ENCODE data around the gene WDR74. TPM values are rescaled to one million over a fixed set of nuclear protein-coding genes. Genes with fewer than 3 reads are reported as not detected.
"Not testable (repeated sequence)": the region's sequence is repeated elsewhere in the genome, so short reads cannot be mapped to it uniquely, and the experiment has no call there.

Gene WDR74
- total RNA-seq, 2 donors from 2014 or later: 19.8 to 55.2 TPM

- Histone ChIP-seq H3K27me3 (replicated peaks; ENCODE audit: insufficient read depth) (no peaks in the 10 kb centered on the region), H3K4me1 (ENCODE audit: control insufficient read depth in 1 of 2, low read depth in 2 of 2) (no peaks in the 10 kb centered on the region), H3K27ac (no peak overlapping the region), H3K4me3 (no peak overlapping the region), H3K9me3 (no peaks in the 10 kb centered on the region), H3K36me3 (no peaks in the 10 kb centered on the region)
- no peak for ATAC-seq (ENCODE audit: insufficient number of reproducible peaks, low FRiP score, low read depth)
- DNase-seq (ENCODE audit: low spot score): no peak
- no peak for TF ChIP-seq CTCF (IDR thresholded peaks at IDR 0.05)
Observed at GRCh38 chr11:62865635-62866034, 26.2 kb upstream of the WDR74 start.

GRCh38 chr11:62863687-62864335 lies 24.4 kb upstream of the WDR74 start:
- no peak for DNase-seq (ENCODE audit: low spot score)
- no peak overlapping the region for H3K4me3 ChIP-seq
- no peaks in the 10 kb centered on the region for H3K9me3 ChIP-seq
- H3K27me3 ChIP-seq (replicated peaks; ENCODE audit: insufficient read depth): no peaks in the 10 kb centered on the region
- H3K27ac ChIP-seq: no peak overlapping the region
- H3K4me1 ChIP-seq (ENCODE audit: control insufficient read depth in 1 of 2, low read depth in 2 of 2): no peaks in the 10 kb centered on the region
- TF ChIP-seq CTCF (IDR thresholded peaks at IDR 0.05): no peak
- ATAC-seq (ENCODE audit: insufficient number of reproducible peaks, low FRiP score, low read depth): no peak
- no peaks in the 10 kb centered on the region for H3K36me3 ChIP-seq

- not testable (repeated sequence) for H3K36me3 ChIP-seq; H3K4me1 ChIP-seq (ENCODE audit: control insufficient read depth in 1 of 2, low read depth in 2 of 2); DNase-seq (ENCODE audit: low spot score); ATAC-seq (ENCODE audit: insufficient number of reproducible peaks, low FRiP score, low read depth); H3K9me3 ChIP-seq; H3K27me3 ChIP-seq (replicated peaks; ENCODE audit: insufficient read depth); H3K27ac ChIP-seq; H3K4me3 ChIP-seq
Observed at GRCh38 chr11:62861564-62862192, 22.3 kb upstream of the WDR74 start.

- H3K36me3 ChIP-seq: no peaks in the 10 kb centered on the region
- no peak for ATAC-seq (ENCODE audit: insufficient number of reproducible peaks, low FRiP score, low read depth)
- peaks cover 5 to 7% of the 10 kb centered on the region in 2 donors for H3K4me1 ChIP-seq (ENCODE audit: control insufficient read depth in 1 of 2, low read depth in 2 of 2)
- DNase-seq (ENCODE audit: low spot score): no peak
- no peaks in the 10 kb centered on the region for H3K9me3 ChIP-seq
- H3K27ac ChIP-seq: no peak overlapping the region
- H3K27me3 ChIP-seq (replicated peaks; ENCODE audit: insufficient read depth): no peaks in the 10 kb centered on the region
- H3K4me3 ChIP-seq: no peak overlapping the region
- TF ChIP-seq CTCF (IDR thresholded peaks at IDR 0.05): no peak
Observed at GRCh38 chr11:62860835-62861563, 21.6 kb upstream of the WDR74 start.

- peaks cover 15 to 17% of the 10 kb centered on the region in 2 donors for H3K4me1 ChIP-seq (ENCODE audit: control insufficient read depth in 1 of 2, low read depth in 2 of 2)
- not testable (repeated sequence) for ATAC-seq (ENCODE audit: insufficient number of reproducible peaks, low FRiP score, low read depth); DNase-seq (ENCODE audit: low spot score); H3K27ac ChIP-seq; H3K36me3 ChIP-seq; H3K4me3 ChIP-seq; H3K27me3 ChIP-seq (replicated peaks; ENCODE audit: insufficient read depth); H3K9me3 ChIP-seq
Observed at GRCh38 chr11:62859281-62859703, 19.9 kb upstream of the WDR74 start.

- TF ChIP-seq CTCF (IDR thresholded peaks at IDR 0.05): no peak
- DNase-seq (ENCODE audit: low spot score): no peak
- Histone ChIP-seq H3K36me3 (peaks cover 10% of the 10 kb centered on the region), H3K4me1 (ENCODE audit: control insufficient read depth in 1 of 2, low read depth in 2 of 2) (peaks cover 19 to 26% of the 10 kb centered on the region in 2 donors), H3K4me3 (no peak overlapping the region), H3K27me3 (replicated peaks; ENCODE audit: insufficient read depth) (no peaks in the 10 kb centered on the region), H3K27ac (no peak overlapping the region), H3K9me3 (no peaks in the 10 kb centered on the region)
- ATAC-seq (ENCODE audit: insufficient number of reproducible peaks, low FRiP score, low read depth): no peak
Observed at GRCh38 chr11:62858201-62858600, 18.8 kb upstream of the WDR74 start.

All from thoracic aorta (tissue), 2 donors.